GM10248 (cell line): Measurements from ENCODE around the gene NPAS1.
A peak's percentile ranks its signal among the peaks of the same experiment; 100 is the strongest.

ENCODE experiments used
- CTCF ChIA-PET: fragments of 300-600 bp; sonication (Branson Sonifier 250); formaldehyde crosslinking; extraction: SDS; loops from one replicate; lab custom pipeline; 2021; ENCODE audit warnings: antibody characterized with exemption; lab: Yijun Ruan, JAX
- POLR2A ChIA-PET: fragments of 350-650 bp; sonication (Branson Sonifier 250); formaldehyde crosslinking; extraction: SDS; loops from one replicate; lab custom pipeline; 2020; ENCODE audit warnings: antibody characterized with exemption; lab: Yijun Ruan, JAX
- DNase-seq: peaks from one replicate; pipeline ENCODE4 v3.0.0; 2012; ENCODE audit errors: extremely low spot score
- TF ChIP-seq, protein P1 (sequence below): IDR thresholded peaks from 2 replicates; pipeline ENCODE4 v1.5.1; 2012; ENCODE audit warnings: mild to moderate bottlenecking, low read depth; ENCODE audit errors: extremely low read depth, missing control alignments, control extremely low read depth

The NPAS1 gene

DNA sequence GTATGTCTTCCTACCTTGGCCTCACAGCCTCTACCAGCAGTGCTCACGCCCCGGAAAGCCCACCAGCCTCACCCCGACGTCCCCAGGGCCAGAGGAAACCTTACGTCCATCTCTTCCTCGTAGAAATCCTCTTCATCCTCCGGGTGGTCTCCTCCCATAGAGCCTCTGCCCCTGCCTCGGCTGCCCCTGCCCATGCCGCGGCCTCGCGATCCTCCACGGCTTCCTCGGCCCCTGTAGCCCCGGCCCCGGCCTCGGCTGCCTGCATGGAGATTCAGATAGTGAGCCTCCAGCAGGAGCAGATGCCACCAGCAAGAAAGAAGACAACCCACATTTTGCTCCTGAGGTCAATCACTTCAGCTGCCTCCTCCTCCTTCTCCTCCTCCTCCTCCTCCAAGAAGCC lies 66.6 kb downstream of the NPAS1 start:
- ChIA-PET CTCF (interaction anchor here (2.8 kb wide), 1 partner anchor 40 kb away, joined by 14 read pairs; no protein-coding TSS in a partner anchor), POLR2A (no interaction called here)
- no peak for DNase-seq
- TF ChIP-seq, protein P1, sequence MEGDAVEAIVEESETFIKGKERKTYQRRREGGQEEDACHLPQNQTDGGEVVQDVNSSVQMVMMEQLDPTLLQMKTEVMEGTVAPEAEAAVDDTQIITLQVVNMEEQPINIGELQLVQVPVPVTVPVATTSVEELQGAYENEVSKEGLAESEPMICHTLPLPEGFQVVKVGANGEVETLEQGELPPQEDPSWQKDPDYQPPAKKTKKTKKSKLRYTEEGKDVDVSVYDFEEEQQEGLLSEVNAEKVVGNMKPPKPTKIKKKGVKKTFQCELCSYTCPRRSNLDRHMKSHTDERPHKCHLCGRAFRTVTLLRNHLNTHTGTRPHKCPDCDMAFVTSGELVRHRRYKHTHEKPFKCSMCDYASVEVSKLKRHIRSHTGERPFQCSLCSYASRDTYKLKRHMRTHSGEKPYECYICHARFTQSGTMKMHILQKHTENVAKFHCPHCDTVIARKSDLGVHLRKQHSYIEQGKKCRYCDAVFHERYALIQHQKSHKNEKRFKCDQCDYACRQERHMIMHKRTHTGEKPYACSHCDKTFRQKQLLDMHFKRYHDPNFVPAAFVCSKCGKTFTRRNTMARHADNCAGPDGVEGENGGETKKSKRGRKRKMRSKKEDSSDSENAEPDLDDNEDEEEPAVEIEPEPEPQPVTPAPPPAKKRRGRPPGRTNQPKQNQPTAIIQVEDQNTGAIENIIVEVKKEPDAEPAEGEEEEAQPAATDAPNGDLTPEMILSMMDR, result no peak

DNA sequence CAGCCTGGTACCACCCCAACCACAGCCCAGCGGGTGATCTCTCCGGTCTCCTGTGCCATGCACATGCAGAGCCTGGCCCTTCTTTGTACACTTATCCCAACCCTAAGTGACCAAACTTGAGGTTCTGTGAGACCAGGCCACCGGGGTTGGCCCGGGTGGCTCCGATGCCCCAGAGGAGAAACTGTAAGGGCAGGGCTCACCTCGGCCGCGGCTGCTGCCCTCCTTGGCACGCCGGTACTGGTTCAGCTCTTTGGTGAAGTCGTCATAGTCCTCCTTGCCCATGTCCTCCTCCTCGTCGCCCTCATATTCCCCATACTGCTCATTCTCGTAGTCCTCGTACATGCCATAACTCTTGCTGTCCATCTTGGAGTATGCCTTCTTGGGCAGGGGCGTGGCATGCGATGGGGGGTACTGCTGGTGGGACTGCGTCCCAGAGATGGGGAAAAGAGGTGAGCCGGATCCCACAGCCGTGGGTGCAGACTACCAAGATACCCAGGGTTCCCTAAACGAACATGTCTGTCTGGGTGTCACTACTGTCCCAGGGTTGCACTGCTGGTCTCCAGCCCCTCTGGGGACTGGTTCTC lies 70.2 kb downstream of the NPAS1 start:
- TF ChIP-seq, protein P1, result no peak
- ChIA-PET POLR2A (no interaction called here), CTCF (interaction anchor here (2.9 kb wide), 1 partner anchor 10 kb away, joined by 8 read pairs; no protein-coding TSS in a partner anchor)
- no peak for DNase-seq

DNA sequence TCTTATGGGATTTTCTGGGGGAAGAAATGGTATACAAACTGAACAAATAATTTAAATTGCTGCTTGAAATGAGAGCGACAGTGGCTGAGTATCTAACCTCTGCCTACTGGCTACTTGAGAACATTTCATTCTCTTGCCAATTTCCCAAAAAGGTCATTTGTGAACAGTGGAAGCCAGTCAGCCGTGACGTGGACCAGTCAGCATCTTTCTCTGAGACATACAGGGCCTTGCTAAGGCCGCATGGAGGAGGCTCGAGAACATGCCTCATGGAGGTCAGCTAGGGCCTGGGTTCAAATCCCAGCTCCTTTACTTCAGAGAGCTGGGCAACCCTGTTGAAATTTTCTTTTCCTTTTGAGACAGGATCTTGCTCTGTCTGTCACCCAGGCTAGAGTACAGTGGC lies 73.6 kb downstream of the NPAS1 start:
- CTCF ChIA-PET, result interaction anchor here (1.0 to 8.0 kb wide), 8 partner anchors 10 to 151 kb away, joined by 3 to 56 read pairs (median 4); partner anchors contain the start of gene ZC3H4
- DNase-seq, result no peak
- POLR2A ChIA-PET, result interaction anchor here (0.6 to 1.8 kb wide), 4 partner anchors 13 to 56 kb away, joined by 3 to 20 read pairs (median 4); partner anchors contain the start of genes SAE1 and ZC3H4
- TF ChIP-seq, protein P1, result no peak

DNA sequence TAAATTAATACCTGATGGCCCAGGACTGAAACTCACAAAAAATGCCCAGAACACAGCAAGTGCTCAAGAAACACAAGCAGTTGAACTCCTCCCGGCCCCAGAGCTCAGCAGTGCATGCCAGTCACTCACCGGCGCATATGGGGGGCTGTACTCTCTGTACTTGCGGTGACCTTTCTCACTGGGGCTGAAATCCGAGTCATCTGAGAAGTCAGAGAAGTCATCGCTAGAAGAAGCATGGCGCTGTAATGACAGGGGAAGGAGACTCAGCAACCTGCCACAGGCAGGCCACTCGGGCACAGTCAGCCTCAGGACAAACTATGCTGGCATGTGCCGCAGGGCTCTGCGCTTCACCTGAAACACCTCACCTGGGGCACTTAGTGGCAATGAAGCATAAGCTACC lies 74.2 kb downstream of the NPAS1 start:
- POLR2A ChIA-PET, result interaction anchor here (0.6 to 1.8 kb wide), 4 partner anchors 12 to 56 kb away, joined by 3 to 20 read pairs (median 4); partner anchors contain the start of genes SAE1 and ZC3H4
- CTCF ChIA-PET, result interaction anchor here (1.0 to 8.0 kb wide), 8 partner anchors 9 to 150 kb away, joined by 3 to 56 read pairs (median 4); partner anchors contain the start of gene ZC3H4
- TF ChIP-seq, protein P1, result no peak
- DNase-seq, result peak; percentile 85

DNA sequence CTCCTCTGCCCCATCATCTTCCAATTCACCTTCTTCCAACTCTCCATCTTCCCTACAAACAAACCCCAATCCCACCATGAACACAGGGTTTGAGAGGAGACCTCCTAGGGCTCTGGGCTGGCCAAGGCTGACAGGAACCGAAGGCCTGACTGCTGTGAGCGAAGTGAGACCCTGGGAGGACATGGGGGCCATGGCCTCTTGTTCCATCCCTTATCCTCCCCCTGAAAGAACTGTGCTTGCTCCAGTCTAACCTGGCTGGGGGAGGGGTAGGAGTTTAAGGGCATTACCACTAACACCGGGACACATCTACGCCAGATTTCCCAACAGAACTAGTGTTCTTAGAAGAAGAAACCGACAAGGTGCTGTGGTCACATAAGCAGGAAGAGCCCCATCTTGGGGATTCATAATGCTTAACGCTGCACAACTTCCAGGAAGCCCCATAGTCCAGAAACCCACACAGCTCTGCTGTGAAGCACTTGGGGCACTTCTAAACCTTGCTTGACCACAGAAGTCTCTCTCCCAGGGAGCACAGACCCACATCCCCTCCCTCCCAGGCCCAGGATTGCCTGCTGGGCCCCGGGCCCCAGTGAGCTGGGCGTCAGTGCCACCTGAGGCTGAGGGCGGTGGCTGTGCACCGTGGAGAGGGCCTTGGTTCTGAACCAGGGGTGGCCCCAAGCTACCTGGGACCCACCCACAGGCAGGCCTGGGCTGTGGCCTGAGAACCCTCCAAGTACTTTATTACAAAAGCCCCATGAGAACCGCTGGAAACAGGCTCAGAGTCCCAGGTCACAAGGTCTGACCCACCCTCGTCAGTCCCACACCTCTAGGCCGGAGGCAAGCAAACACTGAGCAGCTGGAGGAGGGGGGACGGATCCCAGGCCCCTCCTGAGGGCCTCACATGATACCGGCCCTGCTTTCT lies 75.2 kb downstream of the NPAS1 start:
- ChIA-PET POLR2A (interaction anchor here (0.8 to 1.4 kb wide), 4 partner anchors 11 to 131 kb away, joined by 3 to 10 read pairs (median 4); partner anchors contain the start of gene ZC3H4), CTCF (interaction anchor here (0.9 to 8.0 kb wide), 7 partner anchors 14 to 82 kb away, joined by 3 to 56 read pairs (median 5); partner anchors contain the start of gene ZC3H4)
- peak; percentile 69 for DNase-seq
- TF ChIP-seq, protein P1, result no peak
